Stimulated activated CD8-positive, alpha-beta memory T cell treated with anti-CD3 and anti-CD28 coated beads, Interleukin-12 subunit alpha, Interleukin-12 subunit beta, amount 100 ng/mL, for 4 hours (primary cell): ENCODE measurements around the gene SHROOM1.
"Not testable (repeated sequence)": the region's sequence is repeated elsewhere in the genome, so short reads cannot be mapped to it uniquely, and the experiment has no call there.

Experiments used
- DNase-seq: peaks from one replicate; pipeline ENCODE4 v3.0.0-alpha.2; 2020; ENCODE audit warnings: low read depth

Gene SHROOM1, protein sequence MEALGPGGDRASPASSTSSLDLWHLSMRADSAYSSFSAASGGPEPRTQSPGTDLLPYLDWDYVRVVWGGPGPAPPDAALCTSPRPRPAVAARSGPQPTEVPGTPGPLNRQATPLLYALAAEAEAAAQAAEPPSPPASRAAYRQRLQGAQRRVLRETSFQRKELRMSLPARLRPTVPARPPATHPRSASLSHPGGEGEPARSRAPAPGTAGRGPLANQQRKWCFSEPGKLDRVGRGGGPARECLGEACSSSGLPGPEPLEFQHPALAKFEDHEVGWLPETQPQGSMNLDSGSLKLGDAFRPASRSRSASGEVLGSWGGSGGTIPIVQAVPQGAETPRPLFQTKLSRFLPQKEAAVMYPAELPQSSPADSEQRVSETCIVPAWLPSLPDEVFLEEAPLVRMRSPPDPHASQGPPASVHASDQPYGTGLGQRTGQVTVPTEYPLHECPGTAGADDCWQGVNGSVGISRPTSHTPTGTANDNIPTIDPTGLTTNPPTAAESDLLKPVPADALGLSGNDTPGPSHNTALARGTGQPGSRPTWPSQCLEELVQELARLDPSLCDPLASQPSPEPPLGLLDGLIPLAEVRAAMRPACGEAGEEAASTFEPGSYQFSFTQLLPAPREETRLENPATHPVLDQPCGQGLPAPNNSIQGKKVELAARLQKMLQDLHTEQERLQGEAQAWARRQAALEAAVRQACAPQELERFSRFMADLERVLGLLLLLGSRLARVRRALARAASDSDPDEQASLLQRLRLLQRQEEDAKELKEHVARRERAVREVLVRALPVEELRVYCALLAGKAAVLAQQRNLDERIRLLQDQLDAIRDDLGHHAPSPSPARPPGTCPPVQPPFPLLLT

DNA sequence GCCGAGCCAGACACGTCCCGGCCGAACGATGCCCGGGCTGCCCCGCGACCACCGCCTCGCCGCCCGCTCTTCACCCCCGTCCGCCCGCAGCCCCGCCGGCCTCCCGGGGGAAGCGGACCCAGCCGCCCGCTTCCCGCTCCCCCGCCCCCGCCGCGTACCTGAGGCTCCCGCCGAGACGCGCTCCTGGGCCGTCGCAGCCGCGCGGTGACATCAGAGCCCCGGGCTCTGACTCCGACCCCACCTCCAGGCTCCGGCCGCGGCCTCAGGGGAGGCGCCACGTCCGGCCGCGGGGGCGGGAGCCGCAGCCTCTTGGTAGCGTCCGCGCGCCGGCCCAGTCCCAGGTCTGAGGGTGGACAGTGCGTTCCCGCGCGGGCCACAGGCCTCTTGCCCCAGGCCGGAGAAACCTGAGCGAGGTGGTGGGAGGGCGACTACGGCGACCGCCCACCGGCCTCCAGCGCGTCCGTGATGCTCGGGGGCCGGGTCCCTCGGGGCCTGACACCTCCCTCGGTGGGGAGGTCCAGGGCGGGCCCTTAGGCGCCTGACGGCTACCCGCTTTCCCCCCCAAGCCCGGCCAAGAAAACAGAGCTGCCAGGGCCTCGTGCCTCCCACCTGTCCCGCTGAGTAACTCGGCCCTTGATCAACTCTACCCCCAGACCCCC, at the start of gene SHROOM1:
SHROOM1 (minus strand) TSS at position 212 of the 659 bp plus-strand sequence. CDS start 4,507 bp downstream, outside the sequence.
- peak; percentile 9 for DNase-seq

DNA sequence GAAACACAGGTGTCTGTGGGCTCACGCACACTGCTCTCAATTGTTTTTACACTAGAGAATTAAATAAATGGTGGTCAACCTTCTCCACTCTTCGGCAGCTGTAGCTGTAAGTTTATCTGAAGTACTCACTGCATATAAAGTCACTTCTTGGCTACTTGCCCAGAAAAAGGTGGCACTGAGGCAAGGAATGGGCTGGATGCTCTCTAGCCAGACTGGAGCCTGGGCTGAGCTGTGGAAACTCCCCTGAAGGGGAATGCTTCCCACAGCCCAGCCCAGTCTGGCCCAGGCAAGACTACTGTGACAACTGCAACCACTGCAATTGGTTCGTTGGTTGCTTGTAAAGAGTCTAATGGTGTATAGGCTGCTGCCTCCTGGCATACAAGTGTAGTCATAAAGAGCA, 47.5 kb upstream of the SHROOM1 start:
- DNase-seq, result no peak

DNA sequence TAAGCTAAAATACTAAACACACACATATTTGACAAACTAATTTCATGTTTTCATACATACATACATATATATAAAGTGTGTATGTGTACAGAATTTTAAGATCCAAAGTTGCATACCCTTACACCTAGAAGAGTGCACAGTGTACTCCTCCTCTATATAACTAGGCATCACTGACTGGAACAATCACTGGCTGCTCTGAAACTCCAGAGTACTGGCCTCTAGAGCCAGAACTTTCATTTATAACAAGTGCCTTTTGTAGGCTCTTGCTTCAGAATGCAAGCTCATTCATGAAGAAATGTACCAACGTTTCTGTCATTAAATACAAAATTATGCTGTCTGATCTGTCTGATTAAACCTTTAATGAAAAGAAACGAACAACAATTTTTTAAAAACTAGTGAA, 47.0 kb upstream of the SHROOM1 start:
- no peak for DNase-seq

DNA sequence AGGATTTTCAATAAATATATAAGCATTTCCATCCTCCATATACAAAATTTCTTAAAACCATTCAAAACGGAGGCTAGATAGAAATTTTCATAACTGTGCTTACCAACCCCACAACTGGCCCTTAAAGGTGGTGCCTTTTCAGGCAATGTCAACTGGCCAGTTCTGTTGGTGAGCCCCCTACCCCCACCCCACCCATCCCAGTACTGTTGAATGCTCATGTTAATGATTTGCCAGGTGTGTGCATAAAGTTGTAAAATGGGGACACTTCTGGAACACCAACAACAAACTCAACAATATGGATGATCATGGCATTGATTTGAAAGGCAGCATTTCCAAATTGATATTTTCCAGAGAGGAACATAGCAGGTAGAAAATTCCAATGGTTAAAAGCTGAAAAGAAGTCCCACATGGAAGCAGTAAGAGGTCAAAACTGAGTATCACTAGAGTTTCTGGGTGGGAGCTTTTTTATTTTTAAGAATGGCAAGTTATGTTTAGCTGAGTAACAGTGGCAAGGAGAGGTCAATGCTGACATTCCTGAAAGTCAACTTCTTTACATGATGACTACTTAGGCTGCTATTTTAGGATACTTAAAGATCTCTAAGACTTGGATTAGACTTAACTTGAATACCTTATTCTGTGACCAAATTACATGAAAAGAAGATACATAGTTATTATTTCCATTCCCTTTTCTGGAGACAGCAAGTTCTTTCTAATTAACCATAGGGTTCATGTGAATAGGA, 45.7 kb upstream of the SHROOM1 start:
- DNase-seq, result no peak

DNA sequence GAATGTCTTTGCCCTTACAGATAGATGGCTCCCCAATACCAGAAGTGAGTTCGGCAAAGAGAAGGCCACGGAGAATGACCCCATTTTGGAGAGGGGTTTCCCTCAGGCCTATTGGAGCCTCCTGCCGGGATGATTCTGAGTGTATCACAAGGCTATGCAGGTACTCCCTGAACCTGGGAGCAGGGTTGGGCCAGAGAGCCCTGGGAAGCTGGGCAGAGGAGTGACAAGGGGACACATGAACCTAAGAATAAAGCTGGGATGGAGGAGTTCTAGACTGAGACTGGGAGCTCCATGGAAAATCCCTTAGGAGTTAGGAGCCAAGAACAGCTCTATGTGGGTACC, 43.5 kb upstream of the SHROOM1 start:
- no peak for DNase-seq

DNA sequence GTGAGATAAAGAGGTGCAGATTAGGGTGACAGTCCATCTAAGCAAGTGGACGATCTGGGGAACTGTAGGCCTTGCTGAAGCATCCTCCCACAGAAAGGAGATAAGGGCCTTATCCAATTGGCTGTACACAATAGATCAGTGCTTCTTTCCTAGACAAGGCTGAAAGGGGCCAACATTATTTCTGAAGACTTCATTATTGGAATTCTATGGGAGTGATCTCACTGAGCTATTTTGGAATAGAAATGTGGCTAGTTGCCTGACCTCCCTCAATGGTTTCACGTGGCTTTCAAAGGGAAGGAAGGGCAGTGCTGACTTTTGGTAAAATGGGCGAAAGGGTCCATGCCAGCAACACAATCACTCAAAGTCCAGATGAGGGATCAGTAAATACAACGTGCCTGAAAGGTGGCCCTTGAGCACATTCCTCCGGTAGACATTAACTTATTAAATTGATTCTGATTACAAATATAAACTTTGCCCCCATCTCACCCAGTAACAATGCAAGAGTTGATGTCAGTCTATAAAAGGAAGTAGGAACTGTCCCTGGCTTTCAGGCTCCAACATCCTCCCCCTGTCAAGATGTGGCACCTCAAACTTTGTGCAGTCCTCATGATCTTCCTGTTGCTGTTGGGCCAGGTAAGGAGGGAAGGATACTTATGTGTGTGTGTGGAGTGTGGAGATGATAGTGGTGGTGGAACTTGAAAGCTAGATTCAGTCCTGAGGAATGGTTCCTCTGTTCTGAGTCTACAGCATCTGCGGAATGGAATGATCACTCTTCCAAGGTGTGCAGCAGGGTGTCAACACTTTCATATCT, 42.9 kb upstream of the SHROOM1 start, which contains the start of gene LEAP2:
LEAP2 (plus strand) TSS at position 550 of the 811 bp plus-strand sequence; CDS start at position 577, 27 bp downstream.
- no peak for DNase-seq

DNA sequence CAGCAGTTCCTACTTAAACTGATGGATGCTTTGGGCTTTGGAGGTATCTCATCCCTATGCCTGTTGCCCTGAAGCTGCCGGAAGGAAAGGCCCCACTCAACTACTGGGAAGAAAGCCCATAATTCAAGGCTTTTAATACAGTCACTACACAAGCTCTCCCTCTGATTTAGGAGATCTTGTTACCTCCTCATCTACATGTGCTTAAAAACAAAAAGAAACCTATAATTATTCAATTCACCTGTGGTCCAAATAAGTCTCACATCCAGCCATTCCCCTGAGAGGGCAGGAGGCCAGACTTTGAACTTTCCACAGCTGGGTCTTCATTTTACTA, 42.3 kb upstream of the SHROOM1 start:
- no peak for DNase-seq

DNA sequence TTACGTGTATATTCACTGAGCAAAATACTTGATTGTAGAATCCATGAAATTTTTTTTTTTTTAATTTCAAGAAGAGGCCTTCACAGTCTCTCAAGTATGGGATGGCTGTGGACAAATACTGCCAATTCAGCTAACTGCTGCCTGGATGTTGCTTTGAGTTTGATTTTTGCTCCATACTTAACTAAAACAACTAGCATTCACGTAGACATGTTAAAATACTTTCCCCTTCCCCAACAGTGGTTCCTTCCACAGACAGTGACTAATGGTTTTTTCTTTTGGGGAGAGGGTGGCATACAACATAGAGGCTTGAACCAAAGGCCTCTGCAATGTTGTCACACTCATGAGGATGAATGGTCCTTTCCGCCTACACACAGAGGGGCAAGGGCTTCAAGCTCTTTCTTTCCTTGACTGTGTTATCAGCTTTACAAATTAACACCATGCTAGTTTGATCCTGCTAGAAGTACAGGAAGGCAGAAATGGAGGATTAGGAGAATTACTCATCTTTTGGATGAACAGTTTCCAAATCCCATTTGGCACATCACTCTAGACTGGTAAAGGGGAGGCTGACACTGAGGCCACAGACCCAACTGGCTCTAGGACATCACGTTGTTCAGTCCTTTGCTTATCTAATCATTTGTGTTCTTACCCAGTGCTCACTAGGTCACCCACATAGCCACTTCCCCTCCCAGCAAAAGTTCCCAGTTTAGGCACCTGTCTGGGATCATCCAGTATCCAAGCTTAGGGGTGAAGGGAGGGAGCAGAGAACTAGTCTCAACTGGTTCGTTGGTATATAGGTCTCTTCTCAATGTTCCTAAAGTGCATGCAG, 41.2 kb upstream of the SHROOM1 start:
- DNase-seq, result no peak

DNA sequence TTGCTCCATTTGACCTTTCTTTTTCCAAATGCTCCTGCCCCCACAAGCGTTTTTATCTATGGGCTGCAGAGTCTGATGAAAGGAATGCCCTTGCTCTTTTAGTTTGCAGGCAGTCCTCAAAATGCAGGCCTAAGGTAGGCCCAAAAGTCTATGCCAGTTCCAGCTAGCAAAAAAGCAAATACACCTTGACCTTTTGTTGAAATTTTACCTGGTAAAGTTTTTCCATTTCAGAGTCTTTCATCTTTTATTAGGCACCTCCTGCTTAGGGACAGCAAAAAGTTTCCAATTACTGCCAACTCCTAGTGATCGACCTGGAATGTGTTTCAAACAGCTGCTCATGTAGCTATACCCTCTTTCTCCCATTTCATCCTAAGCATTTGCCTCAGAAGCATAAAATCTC, 40.4 kb upstream of the SHROOM1 start:
- no peak for DNase-seq

DNA sequence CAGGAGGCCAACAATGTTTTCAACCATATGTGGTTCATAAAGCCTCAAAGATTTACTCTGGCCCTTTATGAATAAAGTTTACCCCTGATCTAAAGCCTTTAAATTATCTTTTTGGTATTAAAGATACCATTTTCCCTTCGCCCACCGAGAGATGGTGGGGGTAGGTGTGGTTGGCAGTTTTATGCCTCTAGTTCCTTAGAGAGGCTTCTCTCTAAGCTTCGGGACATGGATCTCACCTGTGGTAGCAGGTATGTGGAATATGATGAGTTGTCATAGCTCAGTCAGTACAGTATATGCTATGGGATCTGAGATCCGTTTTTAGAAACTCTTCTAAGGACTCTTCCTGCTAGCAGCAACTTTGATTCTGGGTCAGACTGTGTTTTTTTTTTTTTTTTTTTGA, 38.3 kb upstream of the SHROOM1 start:
- no peak for DNase-seq

DNA sequence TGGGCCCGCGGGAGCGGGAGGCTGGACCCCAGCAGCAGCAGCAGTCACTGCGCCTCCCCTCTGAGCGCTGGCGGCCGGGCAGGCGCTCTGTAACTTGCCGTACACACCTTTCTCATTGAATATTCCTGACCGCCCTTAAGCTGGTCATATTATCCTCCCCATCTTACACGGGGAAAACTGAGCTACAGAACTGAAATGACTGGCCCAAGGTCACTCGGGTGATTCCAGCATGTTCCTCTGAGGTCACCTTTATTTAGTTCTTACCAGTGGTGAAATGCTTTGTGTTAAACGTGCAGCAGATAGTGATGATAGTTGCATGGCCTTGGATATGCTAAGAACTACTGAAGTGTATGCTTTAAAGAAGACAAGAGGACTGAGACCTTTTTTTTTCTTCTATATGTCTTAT, 36.6 kb upstream of the SHROOM1 start:
- DNase-seq, result no peak

DNA sequence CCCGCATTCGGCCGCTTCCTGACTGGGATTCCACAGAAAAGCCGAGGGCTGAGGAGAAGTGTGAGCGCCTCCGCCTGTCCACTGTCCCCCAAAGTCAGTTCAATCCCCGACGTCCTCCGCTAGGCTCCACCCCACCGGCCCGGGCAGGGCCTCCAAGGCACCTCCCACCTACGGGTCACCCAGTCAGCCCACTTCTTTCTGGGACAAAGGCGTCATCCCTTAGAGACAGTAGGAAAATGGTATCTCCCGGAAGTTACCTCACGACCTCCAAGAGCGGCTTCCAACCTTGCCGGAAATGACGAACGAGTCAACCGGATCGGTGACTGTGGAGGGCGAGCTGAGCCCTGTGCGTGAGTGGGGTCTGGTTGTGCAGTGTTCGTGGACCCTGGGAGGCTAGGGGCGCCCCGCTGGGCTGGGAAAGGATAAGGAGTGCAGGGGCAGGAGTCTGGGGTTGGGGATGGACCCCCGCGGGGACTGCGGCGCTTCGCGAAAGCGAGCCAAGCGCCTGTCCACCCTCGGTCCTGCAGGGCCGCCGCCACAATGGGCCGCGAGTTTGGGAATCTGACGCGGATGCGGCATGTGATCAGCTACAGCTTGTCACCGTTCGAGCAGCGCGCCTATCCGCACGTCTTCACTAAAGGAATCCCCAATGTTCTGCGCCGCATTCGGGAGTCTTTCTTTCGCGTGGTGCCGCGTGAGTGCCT, 36.0 kb upstream of the SHROOM1 start, which contains the start of the genes GDF9 and UQCRQ:
GDF9 (minus strand) TSS at position 128 of the 704 bp plus-strand sequence. CDS start 1,936 bp downstream, outside the sequence.
UQCRQ (plus strand) TSS at position 301 of the 704 bp plus-strand sequence; CDS start at position 541, 240 bp downstream.
- peak; percentile 80 for DNase-seq

DNA sequence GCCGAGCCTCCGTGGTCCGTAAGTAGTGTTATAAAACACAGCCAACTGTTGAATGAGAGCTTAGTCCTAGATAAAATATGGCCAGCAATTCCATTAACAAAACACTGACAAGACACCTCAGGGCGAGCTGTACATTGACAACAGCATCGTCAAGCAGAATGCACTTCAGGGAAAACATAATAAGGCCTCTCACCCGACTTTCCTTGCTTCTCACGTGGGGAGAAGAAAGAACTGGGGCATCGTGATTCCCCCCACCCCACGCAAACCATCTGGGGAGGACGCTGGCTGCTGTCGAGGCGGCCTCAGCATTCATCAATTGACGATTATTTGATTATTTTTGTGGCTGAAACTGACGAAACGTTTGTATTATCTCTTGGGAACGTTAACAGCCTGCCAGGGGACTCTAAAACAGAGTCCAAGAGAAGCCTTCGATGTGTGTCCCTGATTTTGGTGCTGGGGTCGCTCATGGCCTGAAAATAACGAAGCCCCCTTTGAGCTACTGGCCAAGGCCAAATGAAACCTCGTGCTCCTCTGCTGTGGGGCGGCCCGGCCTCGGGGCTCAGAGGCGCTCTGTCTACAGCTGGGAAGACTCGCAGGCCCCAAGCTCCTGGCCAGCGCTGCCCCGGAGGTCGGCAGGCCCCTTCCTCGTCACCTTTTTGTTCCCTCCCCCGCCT, 35.4 kb upstream of the SHROOM1 start:
- DNase-seq, result no peak

DNA sequence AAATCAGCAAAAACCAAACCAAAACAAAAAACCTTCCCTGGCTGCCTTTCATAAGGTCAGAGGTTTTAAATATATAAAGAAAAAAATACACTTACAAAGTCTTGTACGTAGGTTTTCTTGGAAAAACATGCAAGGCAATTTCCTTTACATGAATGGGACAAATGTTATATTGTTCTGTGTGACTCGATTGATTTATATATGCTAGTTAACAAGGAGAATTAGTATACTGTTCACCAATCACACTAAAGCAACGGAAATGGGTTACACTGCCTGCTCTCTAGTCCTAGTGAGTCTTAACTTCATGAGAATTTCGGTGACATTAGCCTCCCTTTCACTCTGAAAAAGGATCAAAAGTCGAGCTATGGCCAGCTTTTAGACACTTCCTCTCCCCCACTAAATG, 30.3 kb upstream of the SHROOM1 start:
- no peak for DNase-seq

DNA sequence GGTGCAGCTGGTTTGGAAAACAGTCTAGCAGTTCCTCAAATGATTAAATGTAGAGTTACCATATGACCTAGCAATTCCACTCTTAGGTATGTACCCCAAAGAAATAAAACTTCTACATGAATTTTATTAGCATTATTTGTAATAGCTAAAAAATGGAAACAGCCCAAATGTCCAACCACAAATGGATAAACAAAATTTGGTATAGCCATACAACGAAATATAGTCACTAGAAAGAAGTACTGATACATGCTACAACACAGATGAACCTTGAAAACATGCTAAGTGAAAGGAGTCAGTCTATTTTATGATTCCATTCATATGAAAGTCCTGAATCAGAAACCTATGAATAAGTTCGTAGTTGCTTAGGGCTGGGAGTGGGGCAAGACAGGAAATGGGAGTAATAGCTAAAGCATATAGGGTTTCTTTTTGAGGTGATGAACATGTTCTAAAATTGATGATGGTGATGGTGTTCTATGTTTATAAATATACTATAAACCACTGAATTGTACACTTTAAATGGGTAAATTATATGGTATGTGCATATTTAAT, 29.5 kb upstream of the SHROOM1 start:
- no peak for DNase-seq

DNA sequence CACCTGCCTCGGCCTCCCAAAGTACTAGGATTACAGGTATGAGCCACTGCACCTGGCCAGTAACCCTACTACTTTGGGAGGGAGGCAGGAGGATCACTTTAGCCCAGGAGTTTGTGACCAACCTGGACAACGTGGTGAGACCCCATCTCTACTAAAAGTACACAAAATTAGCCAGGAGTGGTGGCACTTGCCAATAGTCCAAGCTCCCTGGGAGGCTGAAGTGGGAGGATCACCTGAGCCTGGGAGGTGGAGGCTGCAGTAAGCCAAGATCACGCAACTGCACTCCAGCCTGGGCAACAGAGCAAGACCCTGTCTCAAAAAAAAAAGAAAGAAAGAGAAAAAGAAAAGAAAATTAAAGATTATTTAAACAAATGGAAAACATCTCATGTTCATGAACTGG, 25.6 kb upstream of the SHROOM1 start:
- no peak for DNase-seq

DNA sequence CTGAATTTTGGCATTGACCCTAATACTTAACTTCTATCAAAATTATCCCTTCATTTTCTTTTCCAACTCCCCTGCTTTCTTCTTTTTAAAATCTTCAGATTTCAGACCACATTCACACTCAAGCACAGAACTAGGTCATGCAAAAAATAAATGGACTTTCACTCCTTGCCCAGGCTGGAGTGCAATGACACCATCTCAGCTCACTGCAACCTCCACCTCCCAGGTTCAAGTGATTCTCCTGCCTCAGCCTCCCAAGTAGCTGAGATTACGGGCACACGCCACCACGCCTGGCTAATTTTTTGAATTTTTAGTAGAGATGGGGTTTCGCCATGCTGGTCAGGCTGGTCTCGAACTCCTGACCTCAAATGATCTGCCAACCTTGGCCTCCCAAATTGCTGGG, 24.5 kb upstream of the SHROOM1 start:
- not testable (repeated sequence) for DNase-seq

DNA sequence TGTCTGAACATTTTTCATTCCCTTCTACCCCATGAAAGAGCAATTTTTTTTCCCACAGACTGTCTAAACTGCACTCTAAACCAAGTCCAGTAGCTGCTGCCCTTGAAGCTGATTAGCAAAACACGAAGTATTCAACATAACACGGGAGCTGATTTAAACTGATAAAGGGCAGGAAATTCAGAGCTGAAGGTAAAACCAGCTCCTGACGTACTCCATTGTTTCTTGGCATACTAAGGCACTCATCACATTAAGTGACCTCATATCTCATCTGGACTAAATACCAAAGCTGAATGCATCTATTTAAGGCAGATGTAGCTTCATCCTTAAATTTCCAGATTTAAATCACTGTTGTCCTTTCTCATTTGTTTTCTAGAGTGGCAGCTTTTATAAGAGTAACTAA, 23.9 kb upstream of the SHROOM1 start:
- DNase-seq, result no peak
